ENCODE measurements around the gene STXBP6. TPM values are rescaled to one million over a fixed set of nuclear protein-coding genes. Genes with fewer than 3 reads are reported as not detected.

The STXBP6 gene
- total RNA-seq, 1 donor from 2014 or later: 17.7 TPM

DNA sequence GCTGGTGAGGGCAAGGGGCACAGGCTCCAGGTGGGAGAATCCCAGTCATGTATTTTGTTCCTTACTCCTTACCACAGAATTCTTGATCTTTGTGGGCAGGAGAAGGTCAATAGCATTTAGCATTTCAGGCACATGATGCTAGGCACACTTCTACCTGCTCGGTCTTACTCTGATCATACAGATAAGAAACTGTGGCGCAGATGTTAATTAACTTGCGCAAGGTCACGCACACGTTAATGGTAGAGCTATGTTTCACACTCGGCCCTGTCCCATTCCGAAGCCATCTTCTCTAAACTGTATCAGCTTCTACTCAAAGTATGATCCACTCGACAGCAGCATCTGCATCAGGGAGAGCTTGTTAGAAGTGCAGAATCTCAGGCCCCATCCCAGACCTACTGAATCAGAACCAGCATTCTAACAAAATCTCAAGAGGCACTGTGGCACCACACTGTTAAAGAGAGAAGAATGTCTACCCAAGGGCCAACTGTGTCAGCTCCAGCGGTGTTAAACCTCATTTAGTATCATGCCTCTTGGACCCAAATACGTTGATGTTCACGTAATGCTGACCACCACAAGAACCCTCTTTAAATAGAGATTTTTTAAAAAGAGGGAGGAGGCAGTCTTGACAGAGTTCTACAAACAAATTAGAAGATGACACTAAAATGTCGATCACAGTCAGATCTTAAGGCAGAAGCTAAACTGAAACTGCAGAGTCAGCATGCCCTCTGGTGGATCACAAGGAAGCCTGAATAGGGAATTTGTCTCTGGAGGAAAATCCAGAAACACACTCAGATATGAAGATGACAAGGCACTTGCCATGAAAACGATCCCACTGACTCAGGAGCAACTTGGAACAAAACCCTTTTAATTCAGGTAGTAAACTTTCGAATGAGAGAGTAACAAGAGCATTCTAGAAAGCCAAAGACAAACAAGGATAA is 7.3 kb downstream of the STXBP6 start:
- Histone ChIP-seq H3K4me1 (ENCODE audit: control insufficient read depth in 3 of 3, insufficient read depth in 3 of 3, low read length in 3 of 3) (peaks cover 0 to 4% (median 0%) of the 10 kb centered on the region in 3 donors), H3K27ac (ENCODE audit: low read depth, low read length) (no peak overlapping the region), H3K4me3 (ENCODE audit: low read length in 3 of 3) (peak overlapping the region in 1 of 3 donors; percentile 23), H3K27me3 (ENCODE audit: control insufficient read depth in 3 of 3, insufficient read depth in 3 of 3, low read length in 3 of 3) (no peaks in the 10 kb centered on the region), H3K9me3 (ENCODE audit: control insufficient read depth in 3 of 3, low read length in 3 of 3) (peaks cover 0 to 2% (median 0%) of the 10 kb centered on the region in 3 donors), H3K9ac (ENCODE audit: low read depth in 1 of 3, low read length in 3 of 3) (no peak overlapping the region), H3K36me3 (ENCODE audit: control insufficient read depth in 3 of 3, insufficient read depth in 3 of 3, low read length in 3 of 3) (no peaks in the 10 kb centered on the region)

- H3K9me3 ChIP-seq (ENCODE audit: control insufficient read depth in 3 of 3, low read length in 3 of 3): peaks cover 0 to 2% (median 0%) of the 10 kb centered on the region in 3 donors
- H3K4me3 ChIP-seq (ENCODE audit: low read length in 3 of 3): no peak overlapping the region
- H3K27ac ChIP-seq (ENCODE audit: low read depth, low read length): no peak overlapping the region
- H3K36me3 ChIP-seq (ENCODE audit: control insufficient read depth in 3 of 3, insufficient read depth in 3 of 3, low read length in 3 of 3): no peaks in the 10 kb centered on the region
- no peak overlapping the region for H3K9ac ChIP-seq (ENCODE audit: low read depth in 1 of 3, low read length in 3 of 3)
- peaks cover 0 to 4% (median 0%) of the 10 kb centered on the region in 3 donors for H3K4me1 ChIP-seq (ENCODE audit: control insufficient read depth in 3 of 3, insufficient read depth in 3 of 3, low read length in 3 of 3)
- no peaks in the 10 kb centered on the region for H3K27me3 ChIP-seq (ENCODE audit: control insufficient read depth in 3 of 3, insufficient read depth in 3 of 3, low read length in 3 of 3)
Observed at GRCh38 chr14:25041898-25042297, 8.0 kb downstream of the STXBP6 start.

- Histone ChIP-seq H3K4me1 (ENCODE audit: control insufficient read depth in 3 of 3, insufficient read depth in 3 of 3, low read length in 3 of 3) (peaks cover 0 to 4% (median 0%) of the 10 kb centered on the region in 3 donors), H3K9me3 (ENCODE audit: control insufficient read depth in 3 of 3, low read length in 3 of 3) (peaks cover 0 to 2% (median 0%) of the 10 kb centered on the region in 3 donors), H3K27ac (ENCODE audit: low read depth, low read length) (no peak overlapping the region), H3K36me3 (ENCODE audit: control insufficient read depth in 3 of 3, insufficient read depth in 3 of 3, low read length in 3 of 3) (no peaks in the 10 kb centered on the region), H3K9ac (ENCODE audit: low read depth in 1 of 3, low read length in 3 of 3) (no peak overlapping the region), H3K4me3 (ENCODE audit: low read length in 3 of 3) (no peak overlapping the region), H3K27me3 (ENCODE audit: control insufficient read depth in 3 of 3, insufficient read depth in 3 of 3, low read length in 3 of 3) (no peaks in the 10 kb centered on the region)
Observed at GRCh38 chr14:25041484-25041883, 8.5 kb downstream of the STXBP6 start.

DNA sequence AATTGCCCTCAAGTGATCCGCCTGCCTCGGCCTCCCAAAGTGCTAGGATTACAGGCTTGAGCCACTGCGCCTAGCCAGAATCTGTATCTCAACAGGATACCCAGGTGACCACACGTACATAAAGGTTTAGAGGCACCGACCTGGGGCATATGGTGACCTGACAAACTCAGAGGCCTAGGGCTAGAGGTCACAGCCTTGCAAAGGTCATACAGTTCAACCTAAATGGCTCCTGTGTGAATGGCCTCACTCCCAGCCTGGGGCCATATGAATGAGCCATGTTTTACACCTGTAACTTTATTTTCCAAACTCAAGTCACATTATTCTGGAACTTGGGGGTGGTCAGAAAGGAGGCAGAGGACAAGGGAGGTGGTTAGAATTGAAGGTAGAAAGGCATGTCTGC is 10.0 kb downstream of the STXBP6 start:
- peaks cover 0 to 4% (median 0%) of the 10 kb centered on the region in 3 donors for H3K4me1 ChIP-seq (ENCODE audit: control insufficient read depth in 3 of 3, insufficient read depth in 3 of 3, low read length in 3 of 3)

DNA sequence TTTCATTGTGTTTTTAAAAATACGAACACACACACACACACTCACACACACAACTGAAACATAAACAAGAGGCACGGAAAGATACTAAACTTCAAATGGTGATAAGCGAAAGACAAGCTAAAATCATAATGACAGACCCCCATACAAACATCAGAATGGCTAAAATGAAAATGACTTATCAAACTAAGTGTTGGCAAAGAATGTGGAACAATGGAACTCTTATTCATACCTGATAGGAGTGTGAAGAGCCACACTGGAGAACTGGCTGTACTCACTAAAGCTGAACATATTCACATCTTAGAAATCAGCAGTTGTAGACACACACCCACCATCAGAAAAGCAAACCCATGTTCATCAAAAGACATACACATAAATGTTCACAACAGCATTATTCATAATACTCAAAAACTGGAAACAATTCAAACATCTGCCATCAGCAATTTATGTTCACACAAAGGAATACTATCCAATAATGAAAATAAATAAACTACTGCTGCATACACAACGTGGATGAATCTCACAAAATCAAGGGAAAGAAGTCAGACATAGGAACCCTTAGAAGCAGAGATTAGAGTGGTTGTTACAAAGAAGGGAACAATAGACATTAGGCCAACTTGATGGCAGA is 11.8 kb downstream of the STXBP6 start:
- Histone ChIP-seq H3K4me3 (ENCODE audit: low read length in 3 of 3) (no peak overlapping the region), H3K27me3 (ENCODE audit: control insufficient read depth in 3 of 3, insufficient read depth in 3 of 3, low read length in 3 of 3) (no peaks in the 10 kb centered on the region), H3K36me3 (ENCODE audit: control insufficient read depth in 3 of 3, insufficient read depth in 3 of 3, low read length in 3 of 3) (no peaks in the 10 kb centered on the region), H3K9ac (ENCODE audit: low read depth in 1 of 3, low read length in 3 of 3) (no peak overlapping the region), H3K9me3 (ENCODE audit: control insufficient read depth in 3 of 3, low read length in 3 of 3) (peaks cover 0 to 2% (median 0%) of the 10 kb centered on the region in 3 donors), H3K4me1 (ENCODE audit: control insufficient read depth in 3 of 3, insufficient read depth in 3 of 3, low read length in 3 of 3) (peaks cover 0 to 4% (median 0%) of the 10 kb centered on the region in 3 donors), H3K27ac (ENCODE audit: low read depth, low read length) (no peak overlapping the region)

More for the DNA sequence above, 10.0 kb downstream of the STXBP6 start:
- peaks cover 0 to 2% (median 0%) of the 10 kb centered on the region in 3 donors for H3K9me3 ChIP-seq (ENCODE audit: control insufficient read depth in 3 of 3, low read length in 3 of 3)
- H3K27me3 ChIP-seq (ENCODE audit: control insufficient read depth in 3 of 3, insufficient read depth in 3 of 3, low read length in 3 of 3): no peaks in the 10 kb centered on the region
- H3K9ac ChIP-seq (ENCODE audit: low read depth in 1 of 3, low read length in 3 of 3): no peak overlapping the region
- no peaks in the 10 kb centered on the region for H3K36me3 ChIP-seq (ENCODE audit: control insufficient read depth in 3 of 3, insufficient read depth in 3 of 3, low read length in 3 of 3)
- no peak overlapping the region for H3K4me3 ChIP-seq (ENCODE audit: low read length in 3 of 3)
- H3K27ac ChIP-seq (ENCODE audit: low read depth, low read length): no peak overlapping the region

DNA sequence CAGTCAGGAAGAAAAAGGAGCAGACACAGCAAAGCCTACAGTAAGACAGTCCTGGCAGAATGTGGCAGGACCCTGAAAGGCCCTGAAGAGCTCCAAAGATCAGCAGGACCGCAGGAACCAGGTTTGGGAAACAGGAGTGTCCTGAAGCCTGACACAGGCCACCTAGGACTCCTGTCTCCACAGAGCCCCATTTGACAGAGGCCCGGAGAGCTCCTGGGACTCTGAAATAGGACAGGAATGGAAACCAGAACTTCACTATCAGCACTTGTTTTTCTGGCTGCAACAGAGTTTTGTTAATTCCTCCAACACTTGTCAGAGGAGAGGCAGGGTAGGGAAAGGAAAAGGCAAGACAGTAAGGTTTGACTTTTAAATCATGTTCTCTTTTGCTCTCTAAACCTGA is 12.9 kb downstream of the STXBP6 start:
- peaks cover 0 to 2% (median 0%) of the 10 kb centered on the region in 3 donors for H3K9me3 ChIP-seq (ENCODE audit: control insufficient read depth in 3 of 3, low read length in 3 of 3)
- no peak overlapping the region for H3K4me3 ChIP-seq (ENCODE audit: low read length in 3 of 3)
- no peak overlapping the region for H3K27ac ChIP-seq (ENCODE audit: low read depth, low read length)
- H3K36me3 ChIP-seq (ENCODE audit: control insufficient read depth in 3 of 3, insufficient read depth in 3 of 3, low read length in 3 of 3): no peaks in the 10 kb centered on the region
- H3K9ac ChIP-seq (ENCODE audit: low read depth in 1 of 3, low read length in 3 of 3): no peak overlapping the region
- no peaks in the 10 kb centered on the region for H3K4me1 ChIP-seq (ENCODE audit: control insufficient read depth in 3 of 3, insufficient read depth in 3 of 3, low read length in 3 of 3)
- H3K27me3 ChIP-seq (ENCODE audit: control insufficient read depth in 3 of 3, insufficient read depth in 3 of 3, low read length in 3 of 3): no peaks in the 10 kb centered on the region

GRCh38 chr14:25034803-25035681 is 14.9 kb downstream of the STXBP6 start:
- H3K9ac ChIP-seq (ENCODE audit: low read depth in 1 of 3, low read length in 3 of 3): no peak overlapping the region
- no peak overlapping the region for H3K27ac ChIP-seq (ENCODE audit: low read depth, low read length)
- no peaks in the 10 kb centered on the region for H3K4me1 ChIP-seq (ENCODE audit: control insufficient read depth in 3 of 3, insufficient read depth in 3 of 3, low read length in 3 of 3)
- no peaks in the 10 kb centered on the region for H3K36me3 ChIP-seq (ENCODE audit: control insufficient read depth in 3 of 3, insufficient read depth in 3 of 3, low read length in 3 of 3)
- H3K9me3 ChIP-seq (ENCODE audit: control insufficient read depth in 3 of 3, low read length in 3 of 3): peaks cover 0 to 2% (median 0%) of the 10 kb centered on the region in 3 donors
- no peak overlapping the region for H3K4me3 ChIP-seq (ENCODE audit: low read length in 3 of 3)
- H3K27me3 ChIP-seq (ENCODE audit: control insufficient read depth in 3 of 3, insufficient read depth in 3 of 3, low read length in 3 of 3): no peaks in the 10 kb centered on the region

DNA sequence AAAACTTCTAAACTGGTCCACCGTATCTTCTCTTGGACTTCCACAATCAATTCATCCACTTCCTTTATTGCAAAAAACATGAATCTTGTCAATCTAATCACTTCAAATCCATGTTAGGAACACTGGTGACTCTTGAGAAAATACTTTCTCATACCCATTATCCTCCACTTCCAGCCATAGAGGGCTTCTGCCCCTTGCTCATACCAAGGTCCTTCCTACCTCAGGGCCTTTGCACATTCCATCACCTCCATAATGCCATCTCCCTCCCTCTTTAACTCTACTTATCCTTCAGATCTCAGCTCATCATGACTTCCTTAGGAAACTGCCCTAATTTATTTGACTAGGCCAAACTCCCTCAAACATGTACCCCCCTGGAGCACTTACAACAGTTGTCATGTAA is 16.6 kb downstream of the STXBP6 start:
- Histone ChIP-seq H3K4me3 (ENCODE audit: low read length in 3 of 3) (no peak overlapping the region), H3K36me3 (ENCODE audit: control insufficient read depth in 3 of 3, insufficient read depth in 3 of 3, low read length in 3 of 3) (no peaks in the 10 kb centered on the region), H3K27me3 (ENCODE audit: control insufficient read depth in 3 of 3, insufficient read depth in 3 of 3, low read length in 3 of 3) (no peaks in the 10 kb centered on the region), H3K9me3 (ENCODE audit: control insufficient read depth in 3 of 3, low read length in 3 of 3) (peaks cover 0 to 2% (median 0%) of the 10 kb centered on the region in 3 donors), H3K4me1 (ENCODE audit: control insufficient read depth in 3 of 3, insufficient read depth in 3 of 3, low read length in 3 of 3) (no peaks in the 10 kb centered on the region), H3K27ac (ENCODE audit: low read depth, low read length) (no peak overlapping the region), H3K9ac (ENCODE audit: low read depth in 1 of 3, low read length in 3 of 3) (no peak overlapping the region)

GRCh38 chr14:25032092-25032784 is 17.7 kb downstream of the STXBP6 start:
- Histone ChIP-seq H3K27me3 (ENCODE audit: control insufficient read depth in 3 of 3, insufficient read depth in 3 of 3, low read length in 3 of 3) (no peaks in the 10 kb centered on the region), H3K4me3 (ENCODE audit: low read length in 3 of 3) (no peak overlapping the region), H3K36me3 (ENCODE audit: control insufficient read depth in 3 of 3, insufficient read depth in 3 of 3, low read length in 3 of 3) (no peaks in the 10 kb centered on the region), H3K4me1 (ENCODE audit: control insufficient read depth in 3 of 3, insufficient read depth in 3 of 3, low read length in 3 of 3) (no peaks in the 10 kb centered on the region), H3K9me3 (ENCODE audit: control insufficient read depth in 3 of 3, low read length in 3 of 3) (no peaks in the 10 kb centered on the region), H3K9ac (ENCODE audit: low read depth in 1 of 3, low read length in 3 of 3) (no peak overlapping the region), H3K27ac (ENCODE audit: low read depth, low read length) (no peak overlapping the region)

Measured in skeletal muscle tissue (tissue), 4 donors.